Astrocyte of the cerebellum (primary cell): ENCODE measurements around the gene CASP3.
A peak's percentile ranks its signal among the peaks of the same experiment; 100 is the strongest.
"Not testable (repeated sequence)": the region's sequence is repeated elsewhere in the genome, so short reads cannot be mapped to it uniquely, and the experiment has no call there.

Experiments
- DNase-seq: peaks from one replicate; pipeline ENCODE4 v3.0.0-alpha.2; 2011; ENCODE audit warnings: low read depth
- H3K4me3 ChIP-seq: 2 replicates; pipeline ENCODE4 v1.5.1; 2011; ENCODE audit warnings: mild to moderate bottlenecking, low read depth, low read length, moderate library complexity
- in situ Hi-C: cut with HindIII; loops from 2 replicates; pipeline ENCODE4 v1.10.0; 2017; ENCODE audit warnings: low sequenced_read_pairs
- TF ChIP-seq, protein P1 (sequence below): IDR thresholded peaks from 2 replicates; pipeline ENCODE4 v1.5.1; 2012; ENCODE audit warnings: low read length, low read depth, moderate library complexity, mild to moderate bottlenecking; ENCODE audit errors: missing control alignments

CASP3 gene

DNA sequence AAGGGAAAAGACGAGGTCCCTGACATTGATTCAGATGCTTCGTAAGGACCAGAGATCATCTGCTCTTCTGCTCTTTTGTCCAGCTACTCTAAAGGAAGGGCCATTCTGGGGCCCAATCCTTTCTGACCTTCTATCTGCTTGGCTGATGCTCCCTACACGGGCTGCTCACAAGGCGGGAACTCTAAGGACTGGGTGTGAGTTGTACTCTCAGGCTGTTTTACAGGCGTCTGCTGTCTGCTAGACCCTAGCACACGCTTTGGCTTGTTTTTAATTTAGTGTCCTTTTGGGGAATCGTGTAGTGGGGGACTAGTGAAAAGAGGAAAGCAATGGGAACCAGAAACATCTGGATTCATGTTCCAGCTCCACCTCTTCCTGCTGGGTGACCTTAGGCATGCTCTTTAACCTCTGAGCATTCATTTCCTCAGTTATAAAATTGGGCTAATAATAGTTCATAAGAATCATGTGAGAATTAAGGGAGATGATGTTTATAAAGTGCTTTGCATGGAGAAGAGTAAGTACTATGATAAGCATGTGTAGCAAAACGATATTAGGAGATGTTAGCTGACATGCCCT, 53.1 kb downstream of the CASP3 start:
- in situ Hi-C loops: no loop called here
- H3K4me3 ChIP-seq: no peak overlapping the region
- no peak for DNase-seq
- TF ChIP-seq, protein P1, sequence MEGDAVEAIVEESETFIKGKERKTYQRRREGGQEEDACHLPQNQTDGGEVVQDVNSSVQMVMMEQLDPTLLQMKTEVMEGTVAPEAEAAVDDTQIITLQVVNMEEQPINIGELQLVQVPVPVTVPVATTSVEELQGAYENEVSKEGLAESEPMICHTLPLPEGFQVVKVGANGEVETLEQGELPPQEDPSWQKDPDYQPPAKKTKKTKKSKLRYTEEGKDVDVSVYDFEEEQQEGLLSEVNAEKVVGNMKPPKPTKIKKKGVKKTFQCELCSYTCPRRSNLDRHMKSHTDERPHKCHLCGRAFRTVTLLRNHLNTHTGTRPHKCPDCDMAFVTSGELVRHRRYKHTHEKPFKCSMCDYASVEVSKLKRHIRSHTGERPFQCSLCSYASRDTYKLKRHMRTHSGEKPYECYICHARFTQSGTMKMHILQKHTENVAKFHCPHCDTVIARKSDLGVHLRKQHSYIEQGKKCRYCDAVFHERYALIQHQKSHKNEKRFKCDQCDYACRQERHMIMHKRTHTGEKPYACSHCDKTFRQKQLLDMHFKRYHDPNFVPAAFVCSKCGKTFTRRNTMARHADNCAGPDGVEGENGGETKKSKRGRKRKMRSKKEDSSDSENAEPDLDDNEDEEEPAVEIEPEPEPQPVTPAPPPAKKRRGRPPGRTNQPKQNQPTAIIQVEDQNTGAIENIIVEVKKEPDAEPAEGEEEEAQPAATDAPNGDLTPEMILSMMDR: no peak

DNA sequence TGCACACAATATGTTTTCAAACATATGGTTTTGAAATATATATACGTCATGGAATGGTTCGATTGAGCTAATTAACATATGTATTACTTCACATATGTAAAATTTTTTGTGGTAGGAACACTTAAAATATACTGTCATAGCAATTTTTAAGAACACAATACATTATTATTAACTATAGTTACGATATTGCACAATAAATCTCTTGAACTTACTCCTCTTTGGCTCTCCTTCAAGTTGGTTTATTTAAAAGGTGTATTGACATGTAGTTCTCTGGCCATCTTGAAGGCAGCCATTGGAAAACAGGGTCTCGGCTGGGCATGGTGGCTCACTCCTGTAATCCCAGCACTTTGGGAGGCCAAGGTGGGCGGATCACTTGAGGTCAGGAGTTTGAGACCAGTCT, 53.8 kb downstream of the CASP3 start:
- DNase-seq: no peak
- TF ChIP-seq, protein P1: no peak
- in situ Hi-C loops: no loop called here
- no peak overlapping the region for H3K4me3 ChIP-seq

DNA sequence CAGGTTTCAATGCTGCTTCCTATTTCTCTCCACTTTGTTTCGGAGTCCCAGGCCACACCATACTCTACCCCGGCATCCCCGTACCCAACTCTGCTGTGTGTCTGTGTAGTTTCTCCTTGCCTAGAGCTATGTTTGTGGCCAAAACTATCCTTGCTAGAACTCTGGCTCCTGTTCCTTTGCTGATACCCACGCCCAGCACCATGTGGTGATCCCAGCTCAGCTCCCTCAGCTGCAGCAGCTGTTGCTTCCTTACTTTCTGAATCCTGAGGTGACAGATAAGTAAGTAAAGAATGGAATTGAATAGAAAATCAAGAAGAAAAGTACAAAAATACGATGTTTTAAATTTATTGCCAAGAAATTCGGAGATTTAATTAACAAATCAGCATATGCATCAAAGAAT, 55.8 kb downstream of the CASP3 start:
- no peak overlapping the region for H3K4me3 ChIP-seq
- TF ChIP-seq, protein P1: no peak
- in situ Hi-C loops: no loop called here
- no peak for DNase-seq

DNA sequence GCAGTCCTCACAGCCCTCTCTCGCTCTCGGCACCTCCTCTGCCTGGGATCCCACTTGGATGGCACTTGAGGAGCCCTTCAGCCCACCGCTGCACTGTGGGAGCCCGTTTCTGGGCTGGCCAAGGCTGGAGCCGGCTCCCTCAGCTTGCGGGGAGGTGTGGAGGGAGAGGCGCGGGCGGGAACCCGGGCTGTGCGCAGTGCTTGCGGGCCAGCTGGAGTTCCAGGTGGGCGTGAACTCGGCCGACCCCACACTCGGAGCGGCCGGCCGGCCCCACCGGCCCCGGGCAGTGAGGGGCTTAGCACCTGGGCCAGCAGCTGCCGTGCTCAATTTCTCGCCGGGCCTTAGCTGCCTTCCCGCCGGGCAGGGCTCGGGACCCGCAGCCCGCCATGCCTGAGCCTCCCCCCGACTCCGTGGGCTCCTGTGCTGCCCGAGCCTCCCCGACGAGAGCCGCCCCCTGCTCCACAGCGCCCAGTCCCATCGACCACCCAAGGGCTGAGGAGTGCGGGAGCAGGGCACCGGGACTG, 57.4 kb downstream of the CASP3 start:
- H3K4me3 ChIP-seq, in situ Hi-C loops, DNase-seq: not testable (repeated sequence)

DNA sequence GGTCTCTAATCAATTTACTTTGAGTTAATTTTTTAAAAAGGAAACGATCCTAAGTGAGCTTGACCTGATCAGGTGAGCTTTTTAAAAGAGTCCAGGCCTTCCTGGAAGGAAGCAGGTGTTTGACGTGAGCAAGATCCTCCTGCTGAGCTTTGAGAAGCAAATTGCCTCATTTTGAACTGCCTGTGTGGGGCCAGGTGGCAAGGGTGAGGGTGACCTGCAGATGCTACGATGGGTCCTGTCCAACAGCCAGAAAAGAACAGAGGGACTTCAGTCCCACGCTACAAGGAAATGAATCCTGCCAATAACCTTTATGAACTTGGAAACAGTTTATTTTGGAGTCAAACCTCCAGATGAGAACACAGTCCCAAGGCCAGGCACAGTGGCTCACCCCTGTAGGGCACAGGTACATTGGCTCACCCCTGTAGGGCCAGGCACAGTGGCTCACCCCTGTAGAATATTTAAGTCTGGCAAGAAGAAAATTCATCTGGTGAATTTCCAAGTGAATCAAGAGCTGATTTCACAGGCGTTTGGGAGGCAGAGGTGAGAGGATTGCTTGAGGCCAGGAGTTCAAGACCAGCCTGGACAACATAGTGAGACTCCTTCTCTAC, 58.1 kb downstream of the CASP3 start:
- TF ChIP-seq, protein P1: no peak
- in situ Hi-C loops: no loop called here
- H3K4me3 ChIP-seq: no peak overlapping the region
- DNase-seq: no peak

DNA sequence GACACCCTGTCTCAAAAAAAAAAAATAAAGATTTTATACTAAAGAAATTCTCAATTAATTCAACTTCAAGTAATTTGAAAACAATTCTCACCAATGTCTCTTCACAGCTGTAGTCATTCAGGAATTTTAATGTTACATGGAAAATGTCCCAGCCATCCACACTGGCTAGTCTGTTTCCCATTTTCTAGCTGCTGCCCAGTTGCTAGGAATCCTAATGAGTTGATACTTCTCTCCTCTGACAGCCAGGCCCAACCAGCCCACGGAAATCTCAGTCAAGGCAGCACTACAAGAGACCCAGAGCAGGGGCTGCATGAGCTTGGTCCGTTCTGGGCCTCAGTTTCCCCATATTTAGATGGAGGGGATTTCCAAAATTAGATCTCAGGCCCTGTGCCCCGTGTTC, 59.1 kb downstream of the CASP3 start:
- DNase-seq: no peak
- in situ Hi-C loops: no loop called here
- TF ChIP-seq, protein P1: no peak
- no peak overlapping the region for H3K4me3 ChIP-seq

DNA sequence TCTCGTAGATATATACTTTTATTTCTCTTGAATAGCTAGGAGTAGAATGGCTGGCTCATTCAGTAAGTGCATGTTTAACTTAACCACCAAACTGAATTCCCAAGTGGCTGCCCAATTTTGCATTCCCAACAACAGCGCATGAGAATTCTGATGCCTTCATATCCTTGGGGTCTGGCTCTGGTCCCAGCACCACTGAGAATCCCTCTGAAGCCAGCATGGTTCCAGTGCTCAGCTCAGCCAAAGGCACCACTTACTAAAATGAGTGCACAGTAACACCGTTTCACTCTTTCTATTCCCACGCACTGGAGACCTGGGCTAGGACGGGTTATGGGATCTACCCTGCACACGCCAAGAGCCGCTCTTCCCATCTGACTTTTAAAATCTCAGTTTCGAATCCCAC, 60.4 kb downstream of the CASP3 start:
- in situ Hi-C loops: no loop called here
- no peak overlapping the region for H3K4me3 ChIP-seq
- TF ChIP-seq, protein P1: no peak
- DNase-seq: peak; percentile 69
